NOMO-1 treated with dmso at 0.1 percent for 144 hours (cell line): ENCODE results near the gene SLC9A6.

Source experiments
- DNase-seq: peaks from one replicate; lab custom pipeline; 2025; ENCODE audit not compliant: unreplicated experiment; lab: John Stamatoyannopoulos, UW

SLC9A6 gene

GRCh38 chrX:135985157-135985972 lies at the start of gene SLC9A6:
TSS of gene SLC9A6 (plus strand) at chrX:135985435. CDS start at chrX:135985659, 224 bp downstream.
- DNase-seq, result no peak

- DNase-seq, result peak; percentile 8
Observed at GRCh38 chrX:135944486-135944885, 40.7 kb upstream of the SLC9A6 start.

GRCh38 chrX:135951291-135951690 lies 33.9 kb upstream of the SLC9A6 start:
- no peak for DNase-seq

GRCh38 chrX:135973025-135973547 lies 12.1 kb upstream of the SLC9A6 start:
- DNase-seq, result no peak

GRCh38 chrX:135973548-135974278 lies 11.5 kb upstream of the SLC9A6 start, which contains the start of gene MMGT1:
TSS of gene MMGT1 (minus strand) at chrX:135973988. CDS start at chrX:135973675, 313 bp downstream.
- peak; percentile 82 for DNase-seq

- DNase-seq, result no peak
Observed at GRCh38 chrX:135974279-135974856, 10.9 kb upstream of the SLC9A6 start.

- no peak for DNase-seq
Observed at GRCh38 chrX:135975421-135975820, 9.8 kb upstream of the SLC9A6 start.

- DNase-seq, result no peak
Observed at GRCh38 chrX:135977611-135978010, 7.6 kb upstream of the SLC9A6 start.

- DNase-seq, result no peak
Observed at GRCh38 chrX:135981010-135981409, 4.2 kb upstream of the SLC9A6 start.

GRCh38 chrX:135981668-135982067 lies 3.6 kb upstream of the SLC9A6 start:
- DNase-seq, result no peak

- no peak for DNase-seq
Observed at GRCh38 chrX:135982860-135983259, 2.4 kb upstream of the SLC9A6 start.

- DNase-seq, result no peak
Observed at GRCh38 chrX:135984256-135984655, 979 bp upstream of the SLC9A6 start.

GRCh38 chrX:135984791-135985156 lies 461 bp upstream of the SLC9A6 start:
- no peak for DNase-seq

GRCh38 chrX:135985973-135986310 lies 707 bp downstream of the SLC9A6 start:
- DNase-seq, result no peak

- no peak for DNase-seq
Observed at GRCh38 chrX:135988245-135988644, 3.0 kb downstream of the SLC9A6 start.

- no peak for DNase-seq
Observed at GRCh38 chrX:136015016-136015415, 29.8 kb downstream of the SLC9A6 start.

- DNase-seq, result no peak
Observed at GRCh38 chrX:136016881-136017280, 31.6 kb downstream of the SLC9A6 start.

- no peak for DNase-seq
Observed at GRCh38 chrX:136019226-136019625, 34.0 kb downstream of the SLC9A6 start.

GRCh38 chrX:136021160-136021559 lies 35.9 kb downstream of the SLC9A6 start:
- no peak for DNase-seq

- DNase-seq, result no peak
Observed at GRCh38 chrX:136021903-136022302, 36.7 kb downstream of the SLC9A6 start.

GRCh38 chrX:136025091-136025490 lies 39.9 kb downstream of the SLC9A6 start:
- no peak for DNase-seq
